ENCODE data around the gene TCTN1. TPM values are rescaled to one million over a fixed set of nuclear protein-coding genes. Genes with fewer than 3 reads are reported as not detected.

Gene TCTN1
- total and polyA plus RNA-seq, 2 of the 8 experiments (the other 6 are each of a cell fraction or from before 2014, with no cell fraction given), result 14.7 to 16.4 TPM

DNA sequence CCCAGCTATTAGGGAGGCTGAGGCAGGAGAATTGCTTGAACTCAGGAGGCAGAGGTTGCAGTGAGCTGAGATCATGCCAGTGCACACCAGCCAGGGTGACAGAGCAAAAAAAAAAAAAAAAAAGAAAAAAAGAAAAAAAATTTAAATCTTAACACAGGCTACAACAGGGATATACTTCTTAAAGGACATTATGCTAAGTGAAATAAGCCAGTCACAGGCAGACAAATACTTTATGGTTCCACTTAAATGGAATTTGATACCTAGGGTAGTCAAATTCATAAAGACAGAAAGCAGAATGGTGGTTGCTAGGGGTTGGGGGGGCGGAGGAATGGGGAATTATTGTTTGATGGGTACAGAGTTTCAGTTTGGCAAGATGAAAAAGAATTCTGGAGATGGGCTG, 16.0 kb upstream of the TCTN1 start:
- H3K4me2 ChIP-seq (ENCODE audit: insufficient read depth in 1 of 2, low read depth in 2 of 2, low read length in 2 of 2), result no peak overlapping the region
- TF ChIP-seq POU5F1 (IDR thresholded peaks at IDR 0.05; ENCODE audit: low read depth, low read length) (no peak), RXRA (IDR thresholded peaks at IDR 0.05; ENCODE audit: insufficient read depth, low read depth, low read length) (no peak), SP2 (IDR thresholded peaks at IDR 0.05; ENCODE audit: low read length) (no peak), EP300 (IDR thresholded peaks at IDR 0.05; ENCODE audit: borderline replicate concordance in 1 of 2, low read depth in 2 of 2, low read length in 2 of 2) (no peak), SP1 (IDR thresholded peaks at IDR 0.05; ENCODE audit: low read depth, low read length) (no peak), RAD21 (IDR thresholded peaks at IDR 0.05 in 1 of 2, conservative IDR thresholded peaks at IDR 0.05 in 1 of 2; ENCODE audit: low read depth in 2 of 2, low read length in 2 of 2) (no peak), PHF8 (conservative IDR thresholded peaks at IDR 0.05; ENCODE audit: low read depth, low read length) (no peak), SIRT6 (IDR thresholded peaks at IDR 0.05; ENCODE audit: low read length) (no peak), BACH1 (IDR thresholded peaks at IDR 0.05; ENCODE audit: low read length) (no peak), SUZ12 (IDR thresholded peaks at IDR 0.05; ENCODE audit: low read length) (no peak), EZH2 (IDR thresholded peaks at IDR 0.05; ENCODE audit: low read depth, low read length, severe bottlenecking) (no peak)
- no peak overlapping the region for H2BK120ac ChIP-seq (replicated peaks; ENCODE audit: low read depth, low read length)
- no peak overlapping the region for H4K8ac ChIP-seq (ENCODE audit: extremely low read depth, insufficient read depth, low read length)
- WGBS, 2 experiments (ENCODE audit: extremely low coverage in 1 of 2, insufficient coverage in 1 of 2, insufficient read length in 1 of 2, insufficient replicate concordance in 2 of 2, low coverage in 1 of 2, low lambda C conversion rate in 2 of 2, missing lambda C conversion rate in 1 of 2), result 75% methylated on average over 1 of the region's 1 CpG; no CpG with 5 or more reads in 1 of the 2 experiments
- no peaks in the 10 kb centered on the region for H3K36me3 ChIP-seq (ENCODE audit: control insufficient read depth in 2 of 4, insufficient read depth in 4 of 4, low read length in 3 of 4)
- H2BK12ac ChIP-seq (ENCODE audit: low read depth, low read length), result no peak overlapping the region
- H3K9me3 ChIP-seq (ENCODE audit: insufficient read depth in 2 of 2, low read depth in 1 of 2, low read length in 1 of 2), result no peaks in the 10 kb centered on the region
- H2BK5ac ChIP-seq (ENCODE audit: low read depth, low read length), result no peak overlapping the region
- no peaks in the 10 kb centered on the region for H3K4me1 ChIP-seq (replicated peaks in 1 of 4; ENCODE audit: control insufficient read depth in 3 of 4, insufficient read depth in 4 of 4, low read length in 3 of 4)
- no peak overlapping the region for H3K18ac ChIP-seq (ENCODE audit: extremely low read depth, low read length)
- H3K27me3 ChIP-seq (replicated peaks in 1 of 4; ENCODE audit: control insufficient read depth in 3 of 4, extremely low read depth in 1 of 4, insufficient read depth in 3 of 4, low read length in 3 of 4), result no peaks in the 10 kb centered on the region
- no peaks in the 10 kb centered on the region for H4K20me1 ChIP-seq (replicated peaks in 1 of 2; ENCODE audit: control insufficient read depth in 1 of 2, insufficient read depth in 2 of 2, low read length in 2 of 2)
- no peak overlapping the region for H3K14ac ChIP-seq (ENCODE audit: insufficient read length)
- POLR2A ChIA-PET (ENCODE audit: partially characterized antibody), result interaction anchor here (1.2 kb wide), 1 partner anchor 129 kb away, joined by 3 read pairs; the partner anchor contains the start of gene FAM216A
- no peak overlapping the region for H2BK15ac ChIP-seq (ENCODE audit: low read length)
- H3K23me2 ChIP-seq (ENCODE audit: low read depth, low read length), result no peaks in the 10 kb centered on the region; the same call in 1 of the 2 replicates
- no peak overlapping the region for H3K27ac ChIP-seq (ENCODE audit: low read depth, low read length)
- H3K9ac ChIP-seq (replicated peaks in 1 of 4; ENCODE audit: extremely low read depth in 1 of 4, low read depth in 3 of 4, low read length in 3 of 4), result no peak overlapping the region
- H2BK20ac ChIP-seq (ENCODE audit: low read length), result no peak overlapping the region
- H2AK5ac ChIP-seq (ENCODE audit: low read depth, low read length), result no peak overlapping the region
- no peaks in the 10 kb centered on the region for H3K79me1 ChIP-seq (ENCODE audit: low read depth, low read length)
- DNase-seq (ENCODE audit: low read depth in 1 of 2, low spot score in 2 of 2) (no peak), FAIRE-seq (no peak)
- H3K4me3 ChIP-seq (ENCODE audit: extremely low read depth in 1 of 4, insufficient read depth in 2 of 4, low read depth in 3 of 4, low read length in 4 of 4), result no peak overlapping the region
- H3K4ac ChIP-seq (replicated peaks; ENCODE audit: insufficient read length, low read depth, low read length), result no peak overlapping the region
- CTCF ChIA-PET (ENCODE audit: partially characterized antibody), result interaction anchor here (0.6 to 14.6 kb wide), 6 partner anchors 8 to 214 kb away, joined by 3 to 190 read pairs (median 36); partner anchors contain the start of gene ARPC3
- no peaks in the 10 kb centered on the region for H3K79me2 ChIP-seq (ENCODE audit: control insufficient read depth in 1 of 2, insufficient read depth in 2 of 2, low read length in 2 of 2)
- no peak overlapping the region for H4K5ac ChIP-seq (ENCODE audit: insufficient read length, low read depth, low read length)
- no peak overlapping the region for H2AFZ ChIP-seq (ENCODE audit: low read length)
- H3K56ac ChIP-seq (replicated peaks; ENCODE audit: insufficient read length, low read depth, low read length), result no peak overlapping the region
- no peak overlapping the region for H4K91ac ChIP-seq (replicated peaks; ENCODE audit: insufficient read length, low read length)
- H3K23ac ChIP-seq (ENCODE audit: insufficient read length), result no peak overlapping the region

Data from H1 (cell line).